K562 (cell line): ENCODE results near the gene DSCAM. TPM values are rescaled to one million over a fixed set of nuclear protein-coding genes. Genes with fewer than 3 reads are reported as not detected.

Source experiments
- ATAC-seq: fragments of 200-7000 bp; cut with Tn5 transposase; 3 replicates; pipeline ENCODE4 v1.9.1; 2020; ENCODE audit warnings: moderate library complexity
- BruUV-seq: library from RNA; stranded (reverse); fragments of 400-500 nt; replicated peaks from 2 replicates; lab custom pipeline; 2021; lab: Mats Ljungman, UMichigan
- CTCF ChIA-PET: fragments of 300-600 bp; formaldehyde crosslinking; extraction: SDS; loops from one replicate; lab custom pipeline; 2021; ENCODE audit warnings: low intra/inter-chr PET ratio; lab: Yijun Ruan, JAX
- POLR2A ChIA-PET: fragments of 300-600, 350-650 bp; sonication (Branson Sonifier 250); formaldehyde crosslinking; extraction: SDS; loops from one replicate; lab custom pipeline; 2021; ENCODE audit warnings: antibody characterized with exemption, inconsistent platforms; lab: Yijun Ruan, JAX
- DNase-seq, 4 experiments: peaks; one replicate each; pipeline versions ENCODE4 v3.0.0 to v3.0.0-alpha.2; 2011 to 2018; ENCODE audit warnings: low spot score in 3 of 4, mixed read lengths in 3 of 4; ENCODE audit errors: extremely low read depth in 1 of 4
- FAIRE-seq: peaks from 2 replicates; lab custom pipeline; 2011; peaks lifted over from hg19 to GRCh38; lab: Jason Lieb, UNC
- H2AFZ ChIP-seq: 2 replicates; pipeline ENCODE4 v1.6.0; 2011; ENCODE audit warnings: low read depth, low read length, control low read depth, inconsistent platforms
- H3K27ac ChIP-seq: fragments of 200-600 bp; 3 replicates; pipeline ENCODE4 v1.8.0; 2011; ENCODE audit warnings: low read depth, mild to moderate bottlenecking, control low read depth, inconsistent platforms, low read length, moderate library complexity, mixed read lengths; ENCODE audit errors: extremely low read depth
- H3K27me3 ChIP-seq, 2 experiments: fragments of 300-600 bp in 1 of 2; 2 replicates in 1 of 2; 3 replicates in 1 of 2; pipeline versions ENCODE4 v1.6.0 to v1.8.0; 2011; ENCODE audit warnings: inconsistent platforms in 2 of 2, low read length in 2 of 2, mild to moderate bottlenecking in 1 of 2, mixed read lengths in 1 of 2, moderate library complexity in 1 of 2; ENCODE audit not compliant: control insufficient read depth in 2 of 2, insufficient read depth in 2 of 2
- H3K36me3 ChIP-seq: fragments of 300-600 bp; 3 replicates; pipeline ENCODE4 v1.8.0; 2011; ENCODE audit warnings: mild to moderate bottlenecking, low read length, inconsistent platforms; ENCODE audit not compliant: control insufficient read depth, insufficient read depth
- H3K4me1 ChIP-seq, 2 experiments: fragments of 200-600 bp in 1 of 2; replicated peaks in 1 of 2; 2 replicates in 1 of 2; 3 replicates in 1 of 2; pipeline versions ENCODE4 v1.5.1 to v1.8.0; 2011; ENCODE audit warnings: inconsistent platforms in 2 of 2, low read length in 2 of 2, mild to moderate bottlenecking in 1 of 2, mixed read lengths in 1 of 2, moderate library complexity in 1 of 2; ENCODE audit not compliant: control insufficient read depth in 2 of 2, insufficient read depth in 2 of 2
- H3K4me2 ChIP-seq: 2 replicates; pipeline ENCODE4 v1.6.1; 2011; ENCODE audit warnings: low read length, control low read depth, inconsistent platforms, mixed read lengths; ENCODE audit not compliant: insufficient read depth
- H3K4me3 ChIP-seq: fragments of 200-600 bp; sonication (generic), shearing (Covaris generic); 2 replicates; pipeline ENCODE4 v1.5.1; 2016; ENCODE audit warnings: control low read depth, inconsistent platforms
- H3K79me2 ChIP-seq: fragments of 200-600 bp; 3 replicates; pipeline ENCODE4 v1.8.0; 2011; ENCODE audit warnings: low read length, inconsistent platforms; ENCODE audit not compliant: control insufficient read depth, insufficient read depth
- H3K9ac ChIP-seq, 2 experiments: 2 replicates each; pipeline versions ENCODE4 v1.6.0 to v1.6.1; 2011; ENCODE audit warnings: low read depth in 2 of 2, low read length in 2 of 2, control low read depth in 1 of 2, inconsistent platforms in 1 of 2, mild to moderate bottlenecking in 1 of 2, mixed read lengths in 1 of 2; ENCODE audit not compliant: insufficient read depth in 1 of 2
- H3K9me1 ChIP-seq: one replicate; pipeline ENCODE4 v1.6.0; 2011; ENCODE audit warnings: inconsistent platforms, mild to moderate bottlenecking, low read length, moderate library complexity; ENCODE audit not compliant: control insufficient read depth, insufficient read depth
- H3K9me3 ChIP-seq: replicated peaks from 2 replicates; pipeline ENCODE4 v1.5.1; 2011; ENCODE audit warnings: low read depth, low read length, inconsistent platforms; ENCODE audit not compliant: control insufficient read depth, insufficient read depth
- H4K20me1 ChIP-seq: replicated peaks from 2 replicates; pipeline ENCODE4 v1.6.1; 2011; ENCODE audit warnings: low read length, inconsistent platforms, mixed read lengths; ENCODE audit not compliant: control insufficient read depth, insufficient read depth
- CTCFL ChIP-seq: IDR thresholded peaks from 2 replicates; pipeline ENCODE4 v1.6.1; 2011; ENCODE audit warnings: borderline replicate concordance, low read depth, mild to moderate bottlenecking, moderate library complexity, low read length; ENCODE audit not compliant: insufficient read depth, poor library complexity, severe bottlenecking
- DACH1 ChIP-seq: fragments of 450-650 bp; IDR thresholded peaks from 2 replicates; pipeline ENCODE4 v1.6.1; 2018; ENCODE audit not compliant: partially characterized antibody
- FOXO4 ChIP-seq: fragments of 450-650 bp; formaldehyde crosslinking; IDR thresholded peaks from 2 replicates; pipeline ENCODE4 v1.4.0; 2020; ENCODE audit warnings: mild to moderate bottlenecking, moderate library complexity
- NEUROD1 ChIP-seq: fragments of 150-350 bp; IDR thresholded peaks from 2 replicates; pipeline ENCODE4 v1.6.1; 2014; ENCODE audit warnings: borderline replicate concordance, low read length, low read depth; ENCODE audit not compliant: partially characterized antibody
- REST ChIP-seq, 2 experiments: fragments of 450-650 bp; formaldehyde crosslinking in 1 of 2; IDR thresholded peaks; 2 replicates each; pipeline versions ENCODE4 v1.4.0 to v1.6.1; 2014 to 2020; ENCODE audit warnings: mild to moderate bottlenecking in 2 of 2, borderline replicate concordance in 1 of 2, low read depth in 1 of 2
- SAFB2 ChIP-seq: fragments of 200-400 bp; formaldehyde crosslinking; IDR thresholded peaks from 2 replicates; pipeline ENCODE4 v1.6.1; 2018; ENCODE audit warnings: borderline replicate concordance, low read length, low read depth, moderate library complexity; ENCODE audit not compliant: severe bottlenecking
- THAP7 ChIP-seq: fragments of 250-450 bp; sonication (Bioruptor Pico); IDR thresholded peaks from 2 replicates; pipeline ENCODE4 v1.5.0; 2021
- USF1 ChIP-seq: sonication (generic); formaldehyde crosslinking; IDR thresholded peaks from 2 replicates; pipeline ENCODE4 v1.9.0; 2022; ENCODE audit warnings: mild to moderate bottlenecking, missing genetic modification reagents
- WGBS: fragments of 100-300 bp; shearing (Covaris generic); methylation state at CpG from one replicate; pipeline ENCODE4 v1.1.6; 2016; ENCODE audit warnings: low coverage, mixed read lengths; ENCODE audit not compliant: insufficient coverage; ENCODE audit errors: missing lambda C conversion rate; 5-methylcytosine and 5-hydroxymethylcytosine counted together
- in situ Hi-C: fragments of 300-500 bp; cut with MboI; formaldehyde crosslinking; loops from 4 replicates; pipeline ENCODE4 v1.15.0; 2018; ENCODE audit warnings: inconsistent platforms, mixed read lengths
- intact Hi-C: fragments of 100-400 bp; cut with micrococcal nuclease; formaldehyde crosslinking; loops from 2 replicates; pipeline ENCODE4 v1.14.2; 2022
- polyA plus RNA-seq, 8 experiments: library from polyadenylated mRNA; depleted of rRNA in 4 of 8; stranded (reverse) in 5 of 8; unstranded in 3 of 8; fragments of >200 nt; fragmentation: Nextera tagmentation in 2 of 8; fragmentation: Illumina TruSeq in 1 of 8; extraction: Ambion mirVana in 2 of 8; extraction: Trizol in 1 of 8; gene quantifications; 2 replicates each; pipeline versions ENCODE4 v1.2.1 to v1.2.3, GENCODE V29; 2011 to 2014; ENCODE audit warnings: inconsistent platforms in 1 of 8, missing spikeins in 1 of 8
- total RNA-seq, 7 experiments: library from RNA; depleted of rRNA in 6 of 7; stranded (reverse); fragments of >200 nt in 6 of 7; fragmentation: Illumina TruSeq in 2 of 7; extraction: Trizol in 2 of 7; gene quantifications; 2 replicates each; pipeline versions ENCODE4 v1.2.1 to v1.2.3, GENCODE V29; 2011 to 2021; ENCODE audit warnings: low replicate concordance in 1 of 7

DSCAM gene
- total and polyA plus RNA-seq, 9 of the 15 experiments (the other 6 are each of a cell fraction or from before 2014, with no cell fraction given): not detected

GRCh38 chr21:40377135-40377534 is 469.8 kb downstream of the DSCAM start:
- 3% methylated on average over 5 of the region's 5 CpGs for WGBS
- Histone ChIP-seq H3K79me2 (no peaks in the 10 kb centered on the region), H3K9me1 (no peaks in the 10 kb centered on the region), H3K27me3 (no peaks in the 10 kb centered on the region), H3K4me1 (no peaks in the 10 kb centered on the region), H4K20me1 (no peaks in the 10 kb centered on the region), H2AFZ (no peak overlapping the region), H3K36me3 (no peaks in the 10 kb centered on the region), H3K4me2 (no peak overlapping the region), H3K27ac (no peak overlapping the region), H3K4me3 (no peak overlapping the region), H3K9me3 (no peaks in the 10 kb centered on the region; the same call in 1 of the 2 replicates), H3K9ac (no peak overlapping the region)
- ChIA-PET CTCF (no interaction called here), POLR2A (interaction anchor here (0.5 kb wide), 1 partner anchor 1693 kb away, joined by 3 read pairs; no protein-coding TSS in a partner anchor)
- no peak for ATAC-seq
- no peak for FAIRE-seq
- BruUV-seq: no TSS peak
- intact Hi-C loops (no loop called here), in situ Hi-C loops (no loop called here)
- DNase-seq: no peak
- TF ChIP-seq USF1 (CRISPR knock-in tag): no peak
- no peak for TF ChIP-seq SAFB2
- no peak for TF ChIP-seq THAP7
- TF ChIP-seq REST (IDR thresholded peaks at IDR 0.05; ENCODE audit: borderline replicate concordance): no peak
- no peak for TF ChIP-seq REST (CRISPR knock-in tag; IDR thresholded peaks at IDR 0.05; ENCODE audit: low read depth)
- no peak for TF ChIP-seq DACH1
- no peak for TF ChIP-seq FOXO4 (CRISPR knock-in tag)
- TF ChIP-seq CTCFL: no peak
- TF ChIP-seq NEUROD1: no peak
